ENCODE measurements around the gene SLC13A4. TPM values are rescaled to one million over a fixed set of nuclear protein-coding genes. Genes with fewer than 3 reads are reported as not detected.

Gene SLC13A4
- total and polyA plus RNA-seq, 2 of the 13 experiments (the other 11 are each of a cell fraction or from before 2014, with no cell fraction given): 0.04 TPM; not detected in 1

- Histone ChIP-seq H3K4me3 (replicated peaks in 1 of 3; ENCODE audit: insufficient read depth in 1 of 3, low read depth in 2 of 3, low read length in 3 of 3) (no peak overlapping the region), H2AFZ (ENCODE audit: low read length) (no peak overlapping the region), H4K20me1 (ENCODE audit: insufficient read depth, low read length) (no peaks in the 10 kb centered on the region), H3K79me2 (ENCODE audit: insufficient read depth, low read length) (no peaks in the 10 kb centered on the region), H3K27ac (ENCODE audit: extremely low read length, insufficient read depth, low read length) (peak overlapping the region; percentile 32), H3K4me2 (ENCODE audit: low read depth, low read length) (no peak overlapping the region), H3K4me1 (ENCODE audit: insufficient read depth, low read length) (peaks cover 14% of the 10 kb centered on the region), H3K36me3 (replicated peaks in 1 of 2; ENCODE audit: control insufficient read depth in 1 of 2, insufficient read depth in 2 of 2, low read length in 2 of 2) (peaks cover 6 to 61% of the 10 kb centered on the region in 2 experiments), H3K27me3 (ENCODE audit: control insufficient read depth in 1 of 2, insufficient read depth in 2 of 2, low read length in 2 of 2) (no peaks in the 10 kb centered on the region), H3K9ac (ENCODE audit: insufficient read depth, low read depth, low read length) (no peak overlapping the region), H3K9me3 (ENCODE audit: low read length) (no peaks in the 10 kb centered on the region)
- ChIA-PET POLR2A (no interaction called here), CTCF (ENCODE audit: low intra/inter-chr PET ratio, low total read pairs) (no interaction called here)
- TF ChIP-seq HNF4A (CRISPR knock-in tag; IDR thresholded peaks at IDR 0.05): peak; percentile 77
- peak; percentile 18; the same call in 1 of the 2 replicates for TF ChIP-seq HNF4G (IDR thresholded peaks at IDR 0.05; ENCODE audit: borderline replicate concordance, low read depth, low read length)
- no peak for TF ChIP-seq HNF4G (CRISPR knock-in tag; IDR thresholded peaks at IDR 0.05; ENCODE audit: borderline replicate concordance, low read depth)
- TF ChIP-seq HOMEZ (CRISPR knock-in tag; IDR thresholded peaks at IDR 0.05; ENCODE audit: low read depth): peak; percentile 24; the same call in 1 of the 2 replicates
- TF ChIP-seq ARID5B (CRISPR knock-in tag; IDR thresholded peaks at IDR 0.05): 0 out of 2 replicates have a peak, but pooled peaks have one; percentile 18
- TF ChIP-seq ARNT2 (CRISPR knock-in tag; IDR thresholded peaks at IDR 0.05; ENCODE audit: low read depth): no peak
- DNase-seq (ENCODE audit: low spot score) (peak; percentile 6), ATAC-seq (no peak; the same call in 2 of the 3 replicates), FAIRE-seq (no peak)
- in situ Hi-C loops (cut with HindIII; ENCODE audit: extremely low pct_ligation_motif_present, low pct_unique_long_range_greater_than_20kb) (no loop called here), intact Hi-C loops (cut with micrococcal nuclease; ENCODE audit: unreplicated experiment) (no loop called here)
- WGBS (ENCODE audit: low lambda C conversion rate): 95% methylated on average over 7 of the region's 7 CpGs
- no TSS peak for BruUV-seq (replicated peaks)
These were observed 93.7 kb downstream of the SLC13A4 start for GRCh38 chr7:135634191-135634878.

Small RNA genes within 50 kb of the gene (small RNA-seq; reads per million reads assigned to genes)
- 0 reads per million in 3 experiments for gene RNU6-1154P (ENCODE audit: insufficient read depth in 2 of 3, insufficient read length in 3 of 3, low read depth in 2 of 3, low replicate concordance in 1 of 3)

Other genes with a start within 250 kb of the SLC13A4 start
- 7.4 and 11.5 TPM in 2 replicates for gene CNOT4, start 218.1 kb downstream of the SLC13A4 start, total RNA-seq (2016; rRNA removed; fragmentation: Illumina TruSeq; extraction: Trizol)
- gene CNOT4, start 218.1 kb downstream of the SLC13A4 start, polyA plus RNA-seq (2011; rRNA removed): 7.6 and 8.4 TPM in 2 replicates
- 87.2 and 123 TPM in 2 replicates for gene NUP205, start 170.3 kb downstream of the SLC13A4 start, total RNA-seq (2016; rRNA removed; fragmentation: Illumina TruSeq; extraction: Trizol)
- gene NUP205, start 170.3 kb downstream of the SLC13A4 start, polyA plus RNA-seq (2011; rRNA removed): 31.2 and 46.2 TPM in 2 replicates
- 7.2 and 10.2 TPM in 2 replicates for gene STMP1, start 65.7 kb downstream of the SLC13A4 start, total RNA-seq (2016; rRNA removed; fragmentation: Illumina TruSeq; extraction: Trizol)
- gene STMP1, start 65.7 kb downstream of the SLC13A4 start, polyA plus RNA-seq (2011; rRNA removed): 12.2 and 16.2 TPM in 2 replicates
- gene FAM180A, start 20.6 kb upstream of the SLC13A4 start, total RNA-seq (2016; rRNA removed; fragmentation: Illumina TruSeq; extraction: Trizol): not detected in 2 replicates
- not detected in 2 replicates for gene FAM180A, start 20.6 kb upstream of the SLC13A4 start, polyA plus RNA-seq (2011; rRNA removed)
- gene MTPN, start 249.2 kb upstream of the SLC13A4 start, total RNA-seq (2016; rRNA removed; fragmentation: Illumina TruSeq; extraction: Trizol): 71.7 and 119 TPM in 2 replicates
- 25.6 and 31.1 TPM in 2 replicates for gene MTPN, start 249.2 kb upstream of the SLC13A4 start, polyA plus RNA-seq (2011; rRNA removed)

Data from HepG2 (cell line).